ENCODE data around the gene PLEKHB1. TPM values are rescaled to one million over a fixed set of nuclear protein-coding genes. Genes with fewer than 3 reads are reported as not detected.

Gene PLEKHB1
- total RNA-seq, 2 donors from 2014 or later, result 26.5 to 33.8 TPM

- no peak overlapping the region for H3K27ac Mint-ChIP-seq
- no peaks in the 10 kb centered on the region for H3K36me3 Mint-ChIP-seq (ENCODE audit: low read depth)
- H3K4me3 Mint-ChIP-seq, result no peak overlapping the region
- ATAC-seq, result no peak
- no peaks in the 10 kb centered on the region for H3K27me3 Mint-ChIP-seq
- peaks cover 14% of the 10 kb centered on the region for H3K4me1 Mint-ChIP-seq
- DNase-seq, result no peak
- H3K9me3 ChIP-seq (ENCODE audit: control insufficient read depth, low read length, poor library complexity, severe bottlenecking), result no peaks in the 10 kb centered on the region
Measured at GRCh38 chr11:73652046-73652730, 5.8 kb downstream of the PLEKHB1 start.

- DNase-seq, result no peak
- Mint-ChIP-seq H3K4me1 (peaks cover 7% of the 10 kb centered on the region), H3K4me3 (no peak overlapping the region), H3K27me3 (no peaks in the 10 kb centered on the region), H3K27ac (peak overlapping the region; percentile 29), H3K36me3 (ENCODE audit: low read depth) (no peaks in the 10 kb centered on the region)
- no peaks in the 10 kb centered on the region for H3K9me3 ChIP-seq (ENCODE audit: control insufficient read depth, low read length, poor library complexity, severe bottlenecking)
- ATAC-seq, result no peak
Measured at GRCh38 chr11:73652856-73653559, 6.6 kb downstream of the PLEKHB1 start.

- H3K36me3 Mint-ChIP-seq (ENCODE audit: low read depth), result no peaks in the 10 kb centered on the region
- H3K27ac Mint-ChIP-seq, result no peak overlapping the region
Measured at GRCh38 chr11:73653996-73654395, 7.6 kb downstream of the PLEKHB1 start.

GRCh38 chr11:73654482-73655021, 8.2 kb downstream of the PLEKHB1 start:
- no peak for DNase-seq
- Mint-ChIP-seq H3K27me3 (no peaks in the 10 kb centered on the region), H3K27ac (no peak overlapping the region), H3K36me3 (ENCODE audit: low read depth) (no peaks in the 10 kb centered on the region), H3K4me1 (peaks cover 2% of the 10 kb centered on the region), H3K4me3 (no peak overlapping the region)
- no peak for ATAC-seq
- no peaks in the 10 kb centered on the region for H3K9me3 ChIP-seq (ENCODE audit: control insufficient read depth, low read length, poor library complexity, severe bottlenecking)

More at GRCh38 chr11:73653996-73654395, 7.6 kb downstream of the PLEKHB1 start:
- DNase-seq (no peak), ATAC-seq (no peak)
- Mint-ChIP-seq H3K27me3 (no peaks in the 10 kb centered on the region), H3K4me3 (no peak overlapping the region), H3K4me1 (peaks cover 5% of the 10 kb centered on the region)
- H3K9me3 ChIP-seq (ENCODE audit: control insufficient read depth, low read length, poor library complexity, severe bottlenecking), result no peaks in the 10 kb centered on the region

GRCh38 chr11:73655686-73656085, 9.3 kb downstream of the PLEKHB1 start:
- no peaks in the 10 kb centered on the region for H3K9me3 ChIP-seq (ENCODE audit: control insufficient read depth, low read length, poor library complexity, severe bottlenecking)
- H3K27ac Mint-ChIP-seq, result peak overlapping the region; percentile 14
- no peak overlapping the region for H3K4me3 Mint-ChIP-seq
- no peaks in the 10 kb centered on the region for H3K36me3 Mint-ChIP-seq (ENCODE audit: low read depth)
- ATAC-seq (no peak), DNase-seq (no peak)
- peaks cover 4% of the 10 kb centered on the region for H3K4me1 Mint-ChIP-seq
- no peaks in the 10 kb centered on the region for H3K27me3 Mint-ChIP-seq

GRCh38 chr11:73656985-73657384, 10.6 kb downstream of the PLEKHB1 start:
- DNase-seq (no peak), ATAC-seq (no peak)
- Mint-ChIP-seq H3K4me3 (no peak overlapping the region), H3K36me3 (ENCODE audit: low read depth) (peaks cover 2% of the 10 kb centered on the region), H3K4me1 (peaks cover 5% of the 10 kb centered on the region), H3K27ac (peak overlapping the region; percentile 34), H3K27me3 (no peaks in the 10 kb centered on the region)
- H3K9me3 ChIP-seq (ENCODE audit: control insufficient read depth, low read length, poor library complexity, severe bottlenecking), result no peaks in the 10 kb centered on the region

GRCh38 chr11:73659961-73660360, 13.6 kb downstream of the PLEKHB1 start:
- H3K4me3 Mint-ChIP-seq, result no peak overlapping the region
- H3K36me3 Mint-ChIP-seq (ENCODE audit: low read depth), result peaks cover 4% of the 10 kb centered on the region
- no peaks in the 10 kb centered on the region for H3K27me3 Mint-ChIP-seq
- no peak overlapping the region for H3K27ac Mint-ChIP-seq
- DNase-seq, result no peak
- H3K9me3 ChIP-seq (ENCODE audit: control insufficient read depth, low read length, poor library complexity, severe bottlenecking), result no peaks in the 10 kb centered on the region
- no peak for ATAC-seq
- H3K4me1 Mint-ChIP-seq, result peaks cover 17% of the 10 kb centered on the region

- H3K9me3 ChIP-seq (ENCODE audit: control insufficient read depth, low read length, poor library complexity, severe bottlenecking), result no peaks in the 10 kb centered on the region
- Mint-ChIP-seq H3K27me3 (no peaks in the 10 kb centered on the region), H3K27ac (no peak overlapping the region), H3K4me3 (peak overlapping the region; percentile 49), H3K36me3 (ENCODE audit: low read depth) (peaks cover 4% of the 10 kb centered on the region), H3K4me1 (peaks cover 23% of the 10 kb centered on the region)
- DNase-seq, result no peak
- no peak for ATAC-seq
Measured at GRCh38 chr11:73660497-73661034, 14.2 kb downstream of the PLEKHB1 start.

GRCh38 chr11:73661035-73661628, 14.8 kb downstream of the PLEKHB1 start:
- H3K9me3 ChIP-seq (ENCODE audit: control insufficient read depth, low read length, poor library complexity, severe bottlenecking), result no peaks in the 10 kb centered on the region
- DNase-seq, result peak; percentile 70 to 90 (median 76)
- Mint-ChIP-seq H3K27ac (no peak overlapping the region), H3K4me3 (peak overlapping the region; percentile 49), H3K36me3 (ENCODE audit: low read depth) (peaks cover 4% of the 10 kb centered on the region), H3K4me1 (peaks cover 24% of the 10 kb centered on the region), H3K27me3 (no peaks in the 10 kb centered on the region)
- ATAC-seq, result peak; percentile 98

- peaks cover 4% of the 10 kb centered on the region for H3K36me3 Mint-ChIP-seq (ENCODE audit: low read depth)
- peaks cover 24% of the 10 kb centered on the region for H3K4me1 Mint-ChIP-seq
- H3K4me3 Mint-ChIP-seq, result peak overlapping the region; percentile 21
- no peak overlapping the region for H3K27ac Mint-ChIP-seq
- H3K27me3 Mint-ChIP-seq, result no peaks in the 10 kb centered on the region
- H3K9me3 ChIP-seq (ENCODE audit: control insufficient read depth, low read length, poor library complexity, severe bottlenecking), result no peaks in the 10 kb centered on the region
- DNase-seq, result no peak
- no peak for ATAC-seq
Measured at GRCh38 chr11:73662445-73663157, 16.2 kb downstream of the PLEKHB1 start.

- no peaks in the 10 kb centered on the region for H3K27me3 Mint-ChIP-seq
- peaks cover 4% of the 10 kb centered on the region for H3K36me3 Mint-ChIP-seq (ENCODE audit: low read depth)
- DNase-seq (no peak), ATAC-seq (no peak)
- H3K27ac Mint-ChIP-seq, result no peak overlapping the region
- peaks cover 26% of the 10 kb centered on the region for H3K4me1 Mint-ChIP-seq
- H3K4me3 Mint-ChIP-seq, result no peak overlapping the region
- H3K9me3 ChIP-seq (ENCODE audit: control insufficient read depth, low read length, poor library complexity, severe bottlenecking), result no peaks in the 10 kb centered on the region
Measured at GRCh38 chr11:73663604-73664495, 17.5 kb downstream of the PLEKHB1 start.

- Mint-ChIP-seq H3K4me1 (peaks cover 29% of the 10 kb centered on the region), H3K36me3 (ENCODE audit: low read depth) (peaks cover 4% of the 10 kb centered on the region), H3K27ac (peak overlapping the region; percentile 65), H3K4me3 (no peak overlapping the region), H3K27me3 (no peaks in the 10 kb centered on the region)
- ATAC-seq, result no peak
- no peaks in the 10 kb centered on the region for H3K9me3 ChIP-seq (ENCODE audit: control insufficient read depth, low read length, poor library complexity, severe bottlenecking)
- DNase-seq, result no peak
Measured at GRCh38 chr11:73664877-73665276, 18.5 kb downstream of the PLEKHB1 start.

All from T-helper 17 cell (primary cell).